Right ventricle myocardium inferior (tissue), 1 donor: ENCODE data around the gene DISC1. TPM values are rescaled to one million over a fixed set of nuclear protein-coding genes. Genes with fewer than 3 reads are reported as not detected.
A peak's percentile ranks its signal among the peaks of the same experiment; 100 is the strongest.
"Not testable (repeated sequence)": the region's sequence is repeated elsewhere in the genome, so short reads cannot be mapped to it uniquely, and the experiment has no call there.

Experiments used
- ATAC-seq: fragments of 200-7000 bp; cut with Tn5 transposase; one replicate; pipeline ENCODE4 v1.9.1; 2020; ENCODE audit warnings: mild to moderate bottlenecking, moderate library complexity
- DNase-seq: peaks from one replicate; pipeline ENCODE4 v3.0.0; 2021; ENCODE audit errors: missing footprints
- intact Hi-C: fragments of 100-400 bp; cut with DNase I; formaldehyde crosslinking; loops from one replicate; pipeline ENCODE4 v1.11.0; 2022
- total RNA-seq: library from RNA; stranded (reverse); fragmentation: NEBNext Ultra II Directional; extraction: Animal tissue kit (Norgen Biotek cat#: 25700); gene quantifications from one replicate; pipeline ENCODE4 v1.2.1, GENCODE V29; 2021
- donor health status: DM: no; HTN: yes; CAD: no; lungs with severe emphysema.

DISC1 gene
- total RNA-seq, 1 donor from 2014 or later = 3.9 TPM

DNA sequence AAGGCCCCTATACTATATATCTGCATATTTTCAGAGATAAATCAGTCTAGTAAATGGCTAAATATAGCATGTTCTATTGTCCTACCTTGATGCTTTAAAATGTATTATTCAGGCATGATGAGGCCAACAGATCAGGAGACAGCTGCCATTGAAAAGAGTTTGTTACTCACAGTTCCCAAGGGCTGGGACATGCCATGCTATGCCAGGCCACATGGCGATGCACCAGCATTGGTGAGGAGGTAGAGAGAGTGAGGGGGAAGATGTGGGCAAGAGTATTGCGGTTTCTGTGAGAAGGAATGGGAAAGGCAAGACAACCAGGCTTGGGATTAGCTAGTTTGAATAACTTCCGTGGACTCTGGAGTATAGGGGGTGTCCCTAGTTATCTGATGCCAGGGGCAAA is 316.5 kb downstream of the DISC1 start:
- DNase-seq (no peak), ATAC-seq (no peak)
- intact Hi-C loops = no loop called here

DNA sequence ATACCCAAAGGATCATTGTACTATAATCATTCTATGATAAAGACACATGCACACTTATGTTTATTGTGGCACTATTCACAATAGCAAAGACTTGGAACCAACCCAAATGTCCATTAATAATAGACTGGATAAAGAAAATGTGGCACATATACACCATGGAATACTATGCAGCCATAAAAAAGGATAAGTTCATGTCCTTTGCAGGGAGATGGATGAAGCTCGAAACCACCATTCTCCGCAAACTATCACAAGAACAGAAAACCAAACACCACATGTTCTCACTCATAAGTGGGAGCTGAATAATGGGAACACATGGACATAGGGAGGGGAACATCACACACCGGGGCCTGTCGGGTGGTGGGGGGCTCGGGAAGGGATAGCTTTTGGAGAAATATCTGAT is 321.5 kb downstream of the DISC1 start:
- ATAC-seq, DNase-seq, intact Hi-C loops: not testable (repeated sequence)

GRCh38 chr1:231949277-231950091 is 322.9 kb downstream of the DISC1 start:
- intact Hi-C loops = no loop called here
- peak; percentile 85 for ATAC-seq
- DNase-seq = no peak

DNA sequence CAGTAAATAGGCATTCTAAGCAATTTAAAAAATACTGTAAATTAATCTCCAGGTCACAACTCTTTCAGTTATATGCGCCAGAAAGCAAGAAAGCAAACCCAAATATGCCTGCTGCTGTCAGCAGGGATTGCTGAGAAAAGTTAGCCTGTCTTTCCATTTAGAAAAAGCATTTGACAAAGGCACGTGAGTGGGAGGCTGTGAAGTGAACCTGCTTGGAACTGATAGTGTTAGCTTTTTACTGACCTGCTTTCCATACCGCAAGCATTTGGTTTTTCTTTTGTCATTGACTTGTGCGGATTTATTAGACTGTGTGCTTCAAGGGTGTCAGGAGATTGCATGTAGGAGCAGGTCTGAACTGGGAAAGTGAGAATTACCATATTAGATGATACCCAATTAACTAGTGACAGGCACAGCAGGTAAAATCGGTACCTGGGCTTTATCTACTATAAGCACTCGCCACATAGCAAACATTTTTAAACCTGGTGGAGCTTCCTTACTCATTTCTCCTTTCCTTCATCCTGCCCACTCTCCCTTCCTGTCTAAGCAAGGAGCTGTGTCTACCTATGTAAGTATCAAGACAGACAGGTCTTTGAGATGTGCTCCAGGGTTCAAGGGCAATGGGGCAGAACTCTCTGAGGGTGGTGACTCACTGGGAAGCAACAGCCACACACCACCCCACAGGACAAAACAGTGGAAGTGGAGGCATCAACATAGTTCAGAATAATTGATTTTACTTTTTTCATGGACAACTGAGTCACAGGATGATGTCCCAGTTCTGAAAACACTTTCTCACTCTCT is 323.9 kb downstream of the DISC1 start:
- no peak for ATAC-seq
- DNase-seq = no peak
- intact Hi-C loops = no loop called here

DNA sequence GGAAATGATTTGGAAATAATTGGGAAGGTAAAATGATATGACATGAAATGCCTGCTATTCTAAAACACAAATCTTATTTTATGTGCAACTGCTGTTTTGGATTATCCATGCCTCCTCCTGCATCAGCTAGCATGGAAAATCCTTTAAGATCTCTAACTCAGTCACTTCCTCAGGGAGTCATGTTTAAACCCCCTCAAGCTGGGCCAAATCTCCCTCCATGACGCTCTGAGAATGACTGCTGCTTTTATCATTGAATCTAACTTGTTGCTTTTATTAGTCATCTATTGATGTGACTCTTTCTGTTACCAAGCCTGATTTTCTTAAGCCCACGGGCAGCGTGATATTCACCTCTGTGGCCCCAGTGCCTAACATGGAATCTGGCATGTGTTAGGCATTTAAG is 324.8 kb downstream of the DISC1 start:
- ATAC-seq = no peak
- intact Hi-C loops = no loop called here
- no peak for DNase-seq

- ATAC-seq (no peak), DNase-seq (no peak)
- intact Hi-C loops = no loop called here
Observed at GRCh38 chr1:231952154-231952553, 325.6 kb downstream of the DISC1 start.

DNA sequence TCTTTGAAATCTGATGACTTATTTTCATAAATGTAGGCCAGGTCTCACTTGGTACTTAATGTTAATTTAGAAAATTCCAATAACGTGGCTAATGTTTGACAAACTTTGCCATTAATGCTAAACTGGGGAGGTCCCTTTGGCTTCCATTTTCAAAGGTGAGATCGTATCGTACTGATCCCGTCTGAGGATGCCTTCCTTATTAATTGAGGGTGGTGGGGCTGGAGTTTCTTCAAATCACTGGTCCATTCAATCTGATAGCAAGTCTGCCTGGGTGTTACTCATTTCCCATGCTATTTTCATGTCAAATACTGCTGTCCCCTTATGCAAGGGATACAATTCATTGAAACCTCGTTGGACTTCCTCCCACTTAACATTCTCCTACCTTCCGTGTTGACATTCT is 327.1 kb downstream of the DISC1 start:
- DNase-seq (no peak), ATAC-seq (no peak)
- intact Hi-C loops = no loop called here

GRCh38 chr1:231954751-231955150 is 328.2 kb downstream of the DISC1 start:
- intact Hi-C loops = no loop called here
- DNase-seq (no peak), ATAC-seq (no peak)

DNA sequence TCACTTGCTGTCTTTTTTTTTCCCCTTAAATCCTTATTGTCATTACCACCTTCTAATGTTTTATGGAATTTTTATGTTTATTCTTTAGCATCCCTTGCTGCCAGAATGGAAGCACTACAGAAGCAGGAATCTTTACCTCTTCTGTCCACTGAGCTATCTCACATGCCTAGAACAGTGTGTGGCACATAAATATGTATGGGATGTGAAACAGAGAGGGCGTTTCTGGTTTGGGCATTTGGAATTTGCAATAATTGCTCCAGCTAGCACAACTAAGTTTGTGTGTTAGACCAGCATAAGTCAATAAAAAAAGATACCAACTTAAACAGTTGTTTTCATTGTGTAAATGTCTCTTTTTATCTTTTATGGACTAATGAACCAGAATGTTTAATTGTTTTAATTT is 330.8 kb downstream of the DISC1 start:
- DNase-seq = no peak
- no peak for ATAC-seq
- intact Hi-C loops = no loop called here

- DNase-seq (no peak), ATAC-seq (no peak)
- intact Hi-C loops = no loop called here
Observed at GRCh38 chr1:231958448-231958847, 331.9 kb downstream of the DISC1 start.

GRCh38 chr1:231959225-231959884 is 332.8 kb downstream of the DISC1 start:
- intact Hi-C loops = no loop called here
- ATAC-seq = no peak
- DNase-seq = no peak

- ATAC-seq, DNase-seq, intact Hi-C loops: not testable (repeated sequence)
Observed at GRCh38 chr1:231961801-231962200, 335.2 kb downstream of the DISC1 start.

DNA sequence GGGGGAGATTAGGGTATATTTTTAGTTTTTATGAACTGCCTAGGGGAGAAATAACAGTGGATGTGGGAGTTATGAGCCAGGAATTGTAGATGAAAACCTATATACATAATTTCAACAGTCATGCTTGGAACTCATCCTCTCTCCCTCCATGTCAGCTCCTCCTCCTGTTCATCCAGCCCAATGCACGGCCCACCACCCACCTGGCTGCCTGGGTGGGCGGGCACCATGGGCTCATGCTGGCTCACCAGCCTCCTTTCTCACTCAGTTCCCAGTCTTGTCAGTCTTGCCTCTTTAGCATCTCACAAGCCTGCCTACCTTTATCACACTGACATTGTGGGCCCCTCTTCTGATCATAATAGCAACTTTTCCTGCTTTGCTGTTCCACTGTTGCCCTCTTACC is 336.0 kb downstream of the DISC1 start:
- DNase-seq = no peak
- intact Hi-C loops = no loop called here
- no peak for ATAC-seq

GRCh38 chr1:231964241-231964640 is 337.7 kb downstream of the DISC1 start:
- intact Hi-C loops = no loop called here

GRCh38 chr1:231964961-231965360 is 338.4 kb downstream of the DISC1 start:
- no peak for DNase-seq
- intact Hi-C loops = no loop called here
- no peak for ATAC-seq

More at GRCh38 chr1:231964241-231964640, 337.7 kb downstream of the DISC1 start:
- DNase-seq (no peak), ATAC-seq (no peak)

DNA sequence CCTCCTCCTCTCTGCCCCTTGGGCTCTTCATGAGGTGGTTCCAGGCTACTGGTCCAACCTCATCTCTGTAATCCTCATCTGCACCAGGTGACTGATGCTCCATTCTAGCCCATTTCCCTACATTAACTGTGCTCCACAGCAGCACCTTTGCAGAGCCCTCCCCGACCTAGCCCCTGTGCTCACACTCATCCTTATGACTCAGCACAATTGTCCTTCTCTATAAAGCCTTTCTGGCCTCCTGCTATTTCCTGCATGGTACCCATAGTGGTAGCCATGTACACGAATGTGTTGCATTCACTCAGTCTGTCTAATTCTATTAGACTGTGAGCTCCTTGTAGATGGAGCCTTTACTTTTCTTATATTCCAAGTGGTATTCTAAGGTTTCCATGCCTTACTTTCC is 339.0 kb downstream of the DISC1 start:
- intact Hi-C loops = no loop called here
- no peak for ATAC-seq
- DNase-seq = no peak

DNA sequence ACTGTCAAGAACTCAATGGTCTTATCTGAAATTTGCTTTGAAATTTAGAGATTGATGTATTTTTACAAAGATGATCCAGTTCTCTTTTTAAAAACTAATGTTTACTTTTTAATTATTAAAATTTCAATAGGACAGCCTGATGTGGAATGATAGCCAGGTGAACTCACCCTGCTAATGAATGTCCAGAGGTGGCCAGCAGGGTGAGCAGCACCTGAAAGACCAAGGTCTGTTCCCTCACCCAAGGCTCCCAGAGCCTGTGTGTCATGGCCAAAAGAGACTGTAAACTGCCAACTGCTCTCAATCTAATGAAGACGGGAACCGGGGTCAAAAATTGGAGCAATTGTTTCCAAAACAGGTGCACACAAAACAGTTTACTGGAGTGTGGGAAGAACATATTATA is 340.4 kb downstream of the DISC1 start:
- ATAC-seq (no peak), DNase-seq (no peak)
- intact Hi-C loops = no loop called here

- no peak for DNase-seq
Observed at GRCh38 chr1:231969076-231969475, 342.5 kb downstream of the DISC1 start.

GRCh38 chr1:231969761-231970160 is 343.2 kb downstream of the DISC1 start:
- intact Hi-C loops, DNase-seq, ATAC-seq: not testable (repeated sequence)

More at GRCh38 chr1:231969076-231969475, 342.5 kb downstream of the DISC1 start:
- intact Hi-C loops = no loop called here
- ATAC-seq = no peak
